ENCODE data around the gene PDZD7.

The PDZD7 gene

GRCh38 chr10:101000127-101000914, 30.6 kb downstream of the PDZD7 start:
- peak; percentile 60 for DNase-seq

DNA sequence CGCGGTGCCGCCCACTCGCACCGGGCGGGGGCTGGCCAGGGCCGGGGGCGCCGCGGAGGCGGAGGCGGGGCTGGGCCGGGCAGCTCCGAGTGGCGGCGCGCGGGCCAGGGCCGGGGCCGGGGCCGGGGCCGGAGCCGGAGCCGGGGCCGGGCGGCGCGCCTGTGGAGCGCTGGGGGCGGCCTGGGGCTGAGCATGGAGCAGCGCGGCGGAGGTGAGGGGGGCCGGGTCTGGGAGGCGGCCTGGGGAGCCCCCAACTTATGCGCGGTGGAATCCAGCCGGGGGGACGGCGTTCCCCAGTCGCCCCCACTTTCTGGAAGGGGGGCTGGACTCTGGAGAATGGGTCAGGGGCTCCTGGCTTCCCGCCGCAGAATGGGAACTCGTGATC, 31.2 kb downstream of the PDZD7 start, which contains the start of gene LZTS2:
LZTS2 (plus strand) TSS at position 67 of the 385 bp plus-strand sequence. CDS start 2,731 bp downstream, outside the sequence.
- DNase-seq = no peak

- DNase-seq = peak; percentile 91
Observed at GRCh38 chr10:100998991-100999741, 31.8 kb downstream of the PDZD7 start.

DNA sequence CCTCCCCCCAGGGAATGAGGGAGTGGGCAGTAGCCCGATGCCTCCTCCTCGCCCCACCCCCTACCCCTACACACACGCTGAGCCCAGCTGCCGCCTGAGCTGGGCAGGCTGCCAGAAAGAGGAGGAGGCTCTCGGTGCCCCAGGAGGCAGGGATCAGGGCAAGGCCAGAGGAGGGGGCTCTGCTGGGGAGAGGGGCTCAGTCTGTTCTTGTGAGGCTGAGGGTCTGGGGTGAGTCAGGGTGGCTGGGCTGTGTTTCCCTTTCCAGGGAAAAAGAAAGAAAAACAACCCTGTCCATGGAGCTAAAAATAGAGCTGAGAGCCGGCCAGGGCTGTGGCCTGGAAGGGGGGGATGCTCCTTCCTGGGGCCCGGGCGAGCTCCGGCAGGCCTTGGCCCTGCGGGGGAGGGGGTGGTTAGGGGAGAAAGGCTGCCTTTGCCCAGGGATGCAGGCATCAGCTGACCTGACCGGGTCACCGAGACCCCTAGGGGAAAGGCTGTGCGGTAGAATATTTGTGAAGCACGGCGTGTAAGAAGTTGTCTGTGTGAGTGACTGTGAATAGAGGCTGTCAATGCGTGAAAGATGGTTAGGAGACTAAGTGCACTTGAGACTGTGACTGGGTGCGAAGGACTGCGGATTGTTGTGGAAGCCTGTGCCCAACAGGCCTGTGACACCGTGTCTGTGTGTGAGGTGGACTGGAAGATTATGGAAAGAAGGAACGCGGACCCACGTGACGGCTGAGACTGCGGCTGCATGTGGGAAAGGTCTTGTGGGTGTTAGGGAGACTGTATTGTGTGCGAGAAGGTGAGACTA, 32.5 kb downstream of the PDZD7 start:
- DNase-seq = peak; percentile 93

DNA sequence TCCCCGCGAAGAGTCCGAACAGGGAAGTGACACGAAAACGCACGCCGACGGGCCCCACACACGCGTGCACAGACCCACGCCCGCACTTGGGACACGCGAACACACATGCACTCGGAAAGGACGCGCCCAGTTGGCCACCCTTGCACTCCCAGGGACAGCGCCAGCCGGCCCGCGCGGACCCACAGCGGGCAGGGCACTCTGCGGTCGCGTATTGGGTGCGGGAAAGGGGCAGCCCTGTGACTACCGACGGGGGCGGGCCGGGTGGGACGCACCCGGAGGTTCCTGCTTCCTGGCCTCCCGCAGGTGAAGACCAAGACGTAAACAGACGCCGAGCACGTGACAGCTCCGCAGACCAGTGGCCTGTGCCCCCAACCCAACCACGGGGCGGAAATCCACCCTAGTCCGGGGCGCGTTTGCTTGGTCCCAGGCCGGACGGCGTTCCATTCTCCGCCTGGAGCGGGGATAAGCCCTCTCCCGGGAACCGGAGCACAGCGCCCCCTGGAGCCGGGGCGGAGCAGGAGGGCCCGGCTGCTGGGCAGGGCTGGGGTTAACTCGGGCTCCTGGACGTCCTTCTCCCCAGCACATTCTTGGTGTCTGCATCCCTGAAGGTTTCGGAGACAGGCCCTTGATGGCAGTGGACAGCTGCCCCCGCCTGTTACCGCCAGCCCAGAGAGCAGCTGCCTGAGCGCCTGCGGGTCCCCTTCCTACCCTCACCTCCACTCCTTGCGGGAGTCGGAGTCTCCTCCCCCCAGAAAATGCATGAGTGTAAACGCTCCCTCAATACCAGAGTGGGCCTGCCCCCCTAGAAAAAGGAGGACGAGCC, 33.4 kb downstream of the PDZD7 start:
- DNase-seq = peak; percentile 65

DNA sequence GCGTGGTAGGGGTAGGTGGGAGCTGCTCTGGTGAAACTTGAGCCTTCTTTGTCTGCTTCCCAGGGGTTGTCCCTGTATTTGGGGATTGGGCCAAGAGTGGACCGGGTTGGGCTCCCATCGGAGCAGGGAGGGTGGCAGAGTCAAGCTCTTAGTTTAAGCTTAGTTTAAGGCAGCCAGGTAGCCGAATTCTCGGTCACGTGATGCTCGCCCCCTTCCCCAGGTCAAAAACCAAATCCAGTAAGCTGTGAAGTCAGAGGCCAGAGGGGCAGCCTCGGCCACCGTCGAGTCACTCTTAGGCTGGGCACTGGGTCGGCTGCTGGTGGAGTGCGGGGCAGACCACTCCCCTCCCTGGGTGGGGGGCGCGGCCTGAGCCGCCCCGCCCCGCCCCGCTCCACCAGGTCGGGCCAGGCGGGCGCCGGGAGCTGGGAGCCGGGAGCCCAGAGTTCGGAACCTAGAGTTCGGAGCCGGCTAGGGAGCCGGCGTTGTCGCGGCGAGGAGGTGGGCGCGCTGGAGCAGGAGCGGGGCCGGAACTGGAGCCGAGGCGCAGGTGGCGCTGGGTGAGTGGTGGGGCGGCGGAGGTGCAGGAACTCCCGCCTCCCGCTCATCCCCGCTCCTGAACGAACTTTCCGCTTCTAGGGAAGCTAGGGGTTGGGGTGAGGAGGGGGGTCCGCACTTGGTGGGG, 34.1 kb downstream of the PDZD7 start:
- DNase-seq = no peak

DNA sequence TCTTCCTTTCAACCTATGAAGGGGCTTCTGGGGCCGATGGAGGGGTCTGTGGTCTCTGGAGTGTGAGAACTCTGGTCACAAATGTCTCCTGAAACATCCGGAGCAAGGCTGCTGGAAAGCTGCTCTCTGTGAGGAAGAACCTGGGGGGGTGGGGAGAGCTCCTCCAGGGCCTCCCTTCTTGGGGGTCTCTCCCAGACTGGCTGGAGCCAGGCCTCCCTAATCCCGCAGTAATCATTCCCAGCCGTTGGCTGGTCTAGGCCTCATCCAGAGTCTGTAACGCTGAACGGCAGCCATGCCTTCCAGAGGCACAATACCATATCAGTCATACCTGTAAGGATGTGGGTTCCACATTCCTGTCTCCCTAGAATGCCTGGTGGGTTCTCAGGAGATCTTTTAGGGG, 35.7 kb downstream of the PDZD7 start:
- DNase-seq = no peak

- DNase-seq = peak; percentile 68
Observed at GRCh38 chr10:100993986-100994708, 36.8 kb downstream of the PDZD7 start.

DNA sequence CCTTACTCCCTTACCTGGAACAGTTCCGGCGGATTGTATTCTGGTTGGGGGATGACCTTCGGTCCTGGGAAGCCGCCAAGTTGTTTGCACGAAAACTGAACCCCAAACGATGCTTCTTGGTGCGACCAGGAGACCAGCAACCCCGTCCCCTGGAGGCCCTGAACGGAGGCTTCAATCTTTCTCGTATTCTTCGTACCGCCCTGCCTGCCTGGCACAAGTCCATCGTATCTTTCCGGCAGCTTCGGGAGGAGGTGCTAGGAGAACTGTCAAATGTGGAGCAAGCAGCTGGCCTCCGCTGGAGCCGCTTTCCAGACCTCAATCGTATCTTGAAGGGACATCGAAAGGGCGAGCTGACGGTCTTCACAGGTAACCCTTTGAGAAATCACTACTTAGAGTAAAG, 41.8 kb downstream of the PDZD7 start:
- DNase-seq = no peak

DNA sequence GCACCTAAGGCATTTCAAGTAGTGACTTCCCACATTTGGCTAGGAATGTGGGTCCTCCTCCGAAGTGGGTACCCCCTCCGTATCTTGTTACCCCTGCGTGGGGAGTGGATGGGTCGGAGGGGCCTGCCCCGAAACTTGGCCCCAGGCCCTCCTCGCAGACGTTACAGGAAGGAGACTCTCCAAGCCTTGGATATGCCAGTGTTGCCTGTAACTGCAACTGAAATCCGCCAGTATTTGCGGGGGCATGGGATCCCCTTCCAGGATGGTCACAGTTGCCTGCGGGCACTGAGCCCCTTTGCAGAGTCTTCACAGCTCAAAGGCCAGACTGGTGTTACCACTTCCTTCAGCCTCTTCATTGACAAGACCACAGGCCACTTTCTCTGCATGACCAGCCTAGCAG, 42.8 kb downstream of the PDZD7 start:
- no peak for DNase-seq

DNA sequence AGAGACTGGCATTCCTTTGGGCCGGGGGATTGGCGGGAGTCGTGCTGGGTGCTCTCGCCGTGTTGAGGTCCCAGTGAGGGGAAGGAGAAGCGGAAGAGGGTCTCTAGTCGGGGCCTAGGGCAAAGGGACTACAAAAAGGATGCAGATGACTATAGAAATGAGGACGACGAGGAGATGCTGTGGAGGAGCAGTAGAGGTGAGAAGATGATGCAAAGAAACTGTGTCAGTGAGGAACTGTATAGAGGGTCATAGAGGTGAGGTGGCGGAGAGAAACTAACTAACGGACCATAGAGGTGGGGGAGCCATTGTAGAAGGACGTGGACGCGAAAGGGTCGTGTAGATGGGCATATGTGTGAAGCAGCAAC, 43.3 kb downstream of the PDZD7 start:
- DNase-seq = no peak

DNA sequence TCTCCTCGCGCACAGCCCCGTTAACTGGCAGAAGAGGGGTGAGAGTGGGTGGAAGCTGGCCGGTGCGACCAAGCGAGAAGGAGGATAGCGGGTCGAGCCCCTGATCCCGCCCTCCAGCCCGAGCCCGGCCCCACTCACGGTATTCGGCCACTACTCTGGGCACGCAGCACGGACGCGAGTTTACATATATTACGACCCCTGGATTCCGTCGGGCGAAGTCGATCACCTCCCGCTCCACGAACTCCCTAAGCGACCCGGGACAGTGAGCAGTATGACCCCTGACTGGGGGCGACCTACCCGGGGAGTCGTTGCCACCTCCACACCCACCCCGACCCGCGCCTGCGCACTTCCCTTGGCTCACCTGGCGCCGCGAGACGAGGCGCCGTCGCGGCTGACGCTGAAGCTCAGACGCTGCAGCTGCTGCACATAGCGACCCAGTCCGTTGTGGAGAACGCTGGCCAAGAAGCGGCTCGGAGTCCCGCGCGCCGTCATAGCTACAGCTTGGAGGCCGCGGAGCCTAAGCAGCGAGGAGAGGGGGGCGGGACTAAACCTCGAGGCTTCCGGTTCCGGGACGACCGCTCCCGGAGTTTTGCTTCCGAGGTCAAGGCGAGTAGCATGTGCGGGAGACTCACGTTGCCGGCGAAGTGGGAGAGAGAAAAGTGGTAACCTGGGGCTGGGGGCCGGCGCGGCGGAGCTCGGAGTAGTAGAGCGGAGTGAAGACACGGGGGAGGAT, 43.8 kb downstream of the PDZD7 start, which contains the start of the genes MRPL43 and TWNK:
MRPL43 (minus strand) TSS at position 546 of the 733 bp plus-strand sequence; CDS start at position 492, 54 bp downstream.
TWNK (plus strand) TSS at position 592 of the 733 bp plus-strand sequence. CDS start 668 bp downstream, outside the sequence.
- DNase-seq = peak; percentile 91

GRCh38 chr10:100986623-100986951, 44.3 kb downstream of the PDZD7 start:
- peak; percentile 19 for DNase-seq

DNA sequence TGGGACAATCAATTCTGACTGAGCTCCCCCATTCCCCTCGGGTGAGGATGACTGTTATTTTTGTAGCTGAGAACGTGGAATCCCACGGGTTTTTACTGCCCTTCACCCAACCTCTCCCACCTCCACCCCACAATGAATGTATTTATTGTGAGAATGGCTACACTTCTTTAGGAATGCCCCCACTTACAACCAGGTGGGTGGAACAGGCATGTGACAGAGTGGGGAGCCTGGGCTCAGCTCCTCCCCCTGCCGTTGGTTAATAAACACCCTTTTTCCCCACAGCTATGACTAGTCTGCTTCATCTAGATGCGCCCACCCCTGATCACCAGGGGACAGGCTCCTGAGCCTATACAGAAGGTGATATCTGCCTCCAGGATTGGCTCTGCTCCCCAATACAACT, 45.6 kb downstream of the PDZD7 start:
- DNase-seq = no peak

- DNase-seq = no peak
Observed at GRCh38 chr10:100984672-100985177, 46.2 kb downstream of the PDZD7 start.

DNA sequence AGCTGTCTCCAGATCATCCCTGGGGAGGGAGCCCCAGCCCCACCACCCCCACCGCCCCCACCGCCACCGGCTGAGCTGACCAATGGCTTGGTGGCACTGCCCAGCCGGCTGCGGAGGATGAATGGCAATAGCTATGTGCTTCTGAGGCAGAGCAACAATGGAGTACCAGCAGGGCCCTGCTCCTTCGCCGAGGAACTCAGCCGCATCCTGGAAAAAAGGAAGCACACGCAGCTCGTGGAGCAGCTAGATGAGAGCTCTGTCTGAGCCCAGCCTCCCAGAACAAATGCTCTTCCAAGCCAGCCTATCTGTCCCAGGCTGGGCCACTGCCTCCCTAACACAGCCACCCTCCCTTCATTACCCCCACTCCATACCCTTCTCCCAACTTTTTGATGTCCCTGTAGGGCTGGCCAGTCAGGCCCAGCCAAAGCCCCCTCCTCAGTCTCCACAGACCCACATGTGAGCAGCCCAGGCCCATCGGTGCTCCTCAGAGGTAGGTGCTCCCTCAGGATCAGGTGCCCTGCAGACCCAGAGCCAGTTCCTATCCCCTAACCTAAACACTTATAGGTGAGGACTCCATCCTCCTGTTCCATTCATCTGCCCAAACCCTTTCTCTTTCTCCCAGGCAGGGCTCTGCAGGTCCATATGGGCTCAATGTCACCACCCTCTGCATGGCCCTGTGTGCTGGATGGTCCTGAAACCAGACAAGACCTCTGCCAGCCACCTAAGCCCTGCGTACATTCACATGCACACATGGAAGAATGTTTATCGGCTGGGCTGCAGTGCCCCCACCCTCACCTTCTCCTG, 46.9 kb downstream of the PDZD7 start:
- peak; percentile 16 for DNase-seq

GRCh38 chr10:100982916-100983830, 47.8 kb downstream of the PDZD7 start:
- peak; percentile 18 for DNase-seq

DNA sequence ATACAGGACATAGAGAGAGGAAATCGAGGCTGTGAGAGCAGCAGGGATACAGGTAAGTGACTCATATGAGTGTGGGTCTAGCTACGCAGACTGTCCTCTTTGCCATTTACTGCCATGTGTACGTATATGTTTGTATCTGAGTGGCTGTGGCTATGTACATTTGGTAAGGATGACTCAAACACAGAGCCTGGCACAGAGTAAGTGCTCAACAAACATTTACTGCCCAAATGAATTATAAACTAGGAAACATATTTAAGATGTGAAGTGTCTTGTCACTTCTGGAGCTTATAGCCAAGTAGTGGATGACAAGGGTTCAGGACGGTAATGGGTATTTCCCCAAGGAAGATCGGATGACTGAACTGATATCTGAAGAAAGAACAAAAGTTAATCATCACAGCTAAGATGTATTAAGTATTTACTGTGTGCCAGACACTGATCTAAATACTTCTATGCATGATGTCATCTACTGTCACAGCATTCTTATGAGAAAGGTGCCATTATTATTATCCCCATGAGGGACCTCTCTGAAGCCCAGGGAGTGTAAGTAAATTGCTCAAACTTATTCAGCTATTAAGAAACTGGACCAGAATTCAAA, 49.7 kb downstream of the PDZD7 start:
- DNase-seq = no peak
